Gastroesophageal sphincter (tissue), 4 donors: ENCODE data around the gene PTPN5. TPM values are rescaled to one million over a fixed set of nuclear protein-coding genes. Genes with fewer than 3 reads are reported as not detected.
A peak's percentile ranks its signal among the peaks of the same experiment; 100 is the strongest.

Experiments
- ATAC-seq: fragments of 150-250 bp; one replicate; pipeline ENCODE4 v1.9.1; 2016; ENCODE audit warnings: mild to moderate bottlenecking, moderate library complexity
- H3K27ac ChIP-seq, 4 donors: fragments of 200-600 bp; sonication (generic) in 3 of 4; 1 replicate in 3 of 4; 2 replicates in 1 of 4; pipeline ENCODE4 v1.5.1; 2016 to 2019
- H3K27me3 ChIP-seq: fragments of 200-600 bp; sonication (generic); one replicate; pipeline ENCODE4 v1.5.1; 2019
- H3K36me3 ChIP-seq, 2 donors: fragments of 200-600 bp; sonication (generic); one replicate each; pipeline ENCODE4 v1.5.1; 2019; ENCODE audit warnings: control low read depth in 1 of 2
- H3K4me1 ChIP-seq, 3 donors: fragments of 200-600 bp; sonication (generic); 1 replicate in 2 of 3; 2 replicates in 1 of 3; pipeline ENCODE4 v1.5.1; 2016 to 2019; ENCODE audit warnings: control low read depth in 2 of 3
- H3K4me3 ChIP-seq, 2 donors: fragments of 200-600 bp; sonication (generic); one replicate each; pipeline ENCODE4 v1.5.1; 2019; ENCODE audit warnings: mild to moderate bottlenecking in 1 of 2, moderate library complexity in 1 of 2
- H3K9me3 ChIP-seq, 3 donors: fragments of 200-600 bp; sonication (generic); one replicate each; pipeline ENCODE4 v1.5.1; 2017 to 2019; ENCODE audit warnings: control low read depth in 2 of 3
- CTCF ChIP-seq, 4 experiments: fragments of 200-600 bp in 2 of 4; fragments of 450-650 bp in 2 of 4; sonication (generic) in 1 of 4; IDR thresholded peaks; one replicate each; pipeline ENCODE4 v1.5.1; 2017 to 2019; ENCODE audit warnings: antibody characterized with exemption in 4 of 4, mild to moderate bottlenecking in 2 of 4, moderate library complexity in 2 of 4
- EP300 ChIP-seq: sonication (generic); formaldehyde crosslinking; IDR thresholded peaks from one replicate; pipeline ENCODE4 v1.6.1; 2017; ENCODE audit warnings: antibody characterized with exemption, mild to moderate bottlenecking
- POLR2A ChIP-seq, 2 donors: fragments of 450-650 bp; IDR thresholded peaks; one replicate each; pipeline ENCODE4 v1.6.1; 2017; ENCODE audit warnings: antibody characterized with exemption in 2 of 2, mild to moderate bottlenecking in 2 of 2, moderate library complexity in 1 of 2
- POLR2AphosphoS5 ChIP-seq: sonication (generic); formaldehyde crosslinking; IDR thresholded peaks from one replicate; pipeline ENCODE4 v1.6.1; 2017; ENCODE audit warnings: antibody characterized with exemption
- WGBS, 2 donors: methylation state at CpG; one replicate each; pipeline ENCODE4 v1.1.5; 2018; ENCODE audit warnings: low coverage in 1 of 2; 5-methylcytosine and 5-hydroxymethylcytosine counted together
- total RNA-seq, 4 donors: library from RNA; depleted of rRNA; stranded (reverse); fragments of >200 nt; gene quantifications; one replicate each; pipeline ENCODE4 v1.1.0, GENCODE V29; 2016

PTPN5 gene
- total RNA-seq, 4 donors from 2014 or later, result 1.3 to 4.4 (median 3.8) TPM

GRCh38 chr11:18737642-18738041 is 54.0 kb downstream of the PTPN5 start:
- TF ChIP-seq CTCF (IDR thresholded peaks at IDR 0.05) (no peak), POLR2A (IDR thresholded peaks at IDR 0.05) (no peak), POLR2AphosphoS5 (no peak), EP300 (no peak)
- Histone ChIP-seq H3K4me3 (no peak overlapping the region), H3K36me3 (no peaks in the 10 kb centered on the region), H3K9me3 (no peaks in the 10 kb centered on the region), H3K27me3 (peaks cover 18% of the 10 kb centered on the region), H3K27ac (no peak overlapping the region), H3K4me1 (no peaks in the 10 kb centered on the region)
- 80 to 83% methylated on average over 1 to 2 of the region's 8 CpGs for WGBS, 2 donors
- no peak for ATAC-seq

- peaks cover 18% of the 10 kb centered on the region for H3K27me3 ChIP-seq
- 56% methylated on average over 4 of the region's 10 CpGs; no CpG with 5 or more reads in 1 of the 2 donors for WGBS, 2 donors
- no peak for ATAC-seq
- H3K27ac ChIP-seq, result no peak overlapping the region
- no peaks in the 10 kb centered on the region for H3K36me3 ChIP-seq
- no peaks in the 10 kb centered on the region for H3K4me1 ChIP-seq
- TF ChIP-seq CTCF (IDR thresholded peaks at IDR 0.05) (no peak), EP300 (no peak), POLR2AphosphoS5 (no peak), POLR2A (IDR thresholded peaks at IDR 0.05) (no peak)
- H3K4me3 ChIP-seq, result no peak overlapping the region
- no peaks in the 10 kb centered on the region for H3K9me3 ChIP-seq
Measured at GRCh38 chr11:18736590-18737148, 54.9 kb downstream of the PTPN5 start.

- Histone ChIP-seq H3K4me1 (no peaks in the 10 kb centered on the region), H3K4me3 (no peak overlapping the region), H3K36me3 (no peaks in the 10 kb centered on the region), H3K27ac (no peak overlapping the region), H3K9me3 (no peaks in the 10 kb centered on the region), H3K27me3 (peaks cover 18% of the 10 kb centered on the region)
- WGBS, 2 donors, result 60 to 65% methylated on average over 1 to 4 of the region's 16 CpGs
- TF ChIP-seq POLR2A (IDR thresholded peaks at IDR 0.05) (no peak), EP300 (no peak), CTCF (IDR thresholded peaks at IDR 0.05) (no peak), POLR2AphosphoS5 (no peak)
- no peak for ATAC-seq
Measured at GRCh38 chr11:18733202-18733601, 58.4 kb downstream of the PTPN5 start.

GRCh38 chr11:18731949-18732821 is 59.4 kb downstream of the PTPN5 start:
- Histone ChIP-seq H3K27me3 (peaks cover 12% of the 10 kb centered on the region), H3K9me3 (no peaks in the 10 kb centered on the region), H3K4me1 (no peaks in the 10 kb centered on the region), H3K36me3 (no peaks in the 10 kb centered on the region), H3K27ac (no peak overlapping the region), H3K4me3 (no peak overlapping the region)
- 21 to 83% methylated on average over 2 to 5 of the region's 11 CpGs for WGBS, 2 donors
- TF ChIP-seq CTCF (IDR thresholded peaks at IDR 0.05), result peak; percentile 86 to 97 (median 92)
- TF ChIP-seq POLR2AphosphoS5, result no peak
- peak; percentile 46 for ATAC-seq

GRCh38 chr11:18731441-18731840 is 60.2 kb downstream of the PTPN5 start:
- TF ChIP-seq POLR2A (IDR thresholded peaks at IDR 0.05), result no peak
- no peak for ATAC-seq

More at GRCh38 chr11:18731441-18731840, 60.2 kb downstream of the PTPN5 start:
- H3K4me1 ChIP-seq, result no peaks in the 10 kb centered on the region
- H3K4me3 ChIP-seq, result no peak overlapping the region
- no peaks in the 10 kb centered on the region for H3K36me3 ChIP-seq
- H3K27me3 ChIP-seq, result peaks cover 5% of the 10 kb centered on the region
- H3K27ac ChIP-seq, result no peak overlapping the region
- 90% methylated on average over 2 of the region's 2 CpGs; no CpG with 5 or more reads in 1 of the 2 donors for WGBS, 2 donors
- H3K9me3 ChIP-seq, result no peaks in the 10 kb centered on the region
